OCI-LY7 (cell line): ENCODE results near the gene PLAAT2.

ENCODE experiments used
- CTCF ChIP-seq: fragments of 200-600 bp; sonication (generic); conservative IDR thresholded peaks from 2 replicates; pipeline ENCODE4 v1.5.1; 2014; ENCODE audit warnings: mild to moderate bottlenecking, antibody characterized with exemption, low read length, moderate library complexity, mixed read lengths
- EZH2phosphoT487 ChIP-seq: fragments of 200-600 bp; sonication (generic); IDR thresholded peaks from 2 replicates; pipeline ENCODE4 v1.6.1; 2018; ENCODE audit warnings: low read depth, borderline replicate concordance, mild to moderate bottlenecking, mixed run types, antibody characterized with exemption, low read length, moderate library complexity, mixed read lengths

GRCh38 chr11:63532117-63532516, 31.1 kb downstream of the PLAAT2 start:
- TF ChIP-seq CTCF = no peak
- TF ChIP-seq EZH2phosphoT487 = no peak
